Measurements from ENCODE around the gene MAST4.

Gene MAST4

GRCh38 chr5:67149951-67150523 lies 553.8 kb downstream of the MAST4 start:
- in situ Hi-C loops (cut with MboI; ENCODE audit: low sequenced_read_pairs, unreplicated experiment) = no loop called here

GRCh38 chr5:67152400-67152799 lies 556.2 kb downstream of the MAST4 start:
- in situ Hi-C loops (cut with MboI; ENCODE audit: low sequenced_read_pairs, unreplicated experiment) = no loop called here
- no peak for TF ChIP-seq CTCF (IDR thresholded peaks at IDR 0.05; ENCODE audit: borderline replicate concordance, control extremely low read depth, extremely low read depth, insufficient read depth, missing control alignments)
- no peak for DNase-seq (ENCODE audit: low spot score)

More at GRCh38 chr5:67149951-67150523, 553.8 kb downstream of the MAST4 start:
- no peak for DNase-seq (ENCODE audit: low spot score)
- TF ChIP-seq CTCF (IDR thresholded peaks at IDR 0.05; ENCODE audit: borderline replicate concordance, control extremely low read depth, extremely low read depth, insufficient read depth, missing control alignments) = no peak

- DNase-seq (ENCODE audit: low spot score) = no peak
- no peak for TF ChIP-seq CTCF (IDR thresholded peaks at IDR 0.05; ENCODE audit: borderline replicate concordance, control extremely low read depth, extremely low read depth, insufficient read depth, missing control alignments)
- in situ Hi-C loops (cut with MboI; ENCODE audit: low sequenced_read_pairs, unreplicated experiment) = no loop called here
Observed at GRCh38 chr5:67153292-67153691, 557.1 kb downstream of the MAST4 start.

- DNase-seq (ENCODE audit: low spot score) = no peak
- TF ChIP-seq CTCF (IDR thresholded peaks at IDR 0.05; ENCODE audit: borderline replicate concordance, control extremely low read depth, extremely low read depth, insufficient read depth, missing control alignments) = no peak
- in situ Hi-C loops (cut with MboI; ENCODE audit: low sequenced_read_pairs, unreplicated experiment) = loop anchor here (5.0 kb wide), 1 partner anchor 58 kb away; no protein-coding TSS in a partner anchor
Observed at GRCh38 chr5:67154556-67155206, 558.5 kb downstream of the MAST4 start.

- TF ChIP-seq CTCF (IDR thresholded peaks at IDR 0.05; ENCODE audit: borderline replicate concordance, control extremely low read depth, extremely low read depth, insufficient read depth, missing control alignments) = peak; percentile 76
- peak; percentile 57 for DNase-seq (ENCODE audit: low spot score)
- in situ Hi-C loops (cut with MboI; ENCODE audit: low sequenced_read_pairs, unreplicated experiment) = loop anchor here (5.0 kb wide), 1 partner anchor 55 kb away; no protein-coding TSS in a partner anchor
Observed at GRCh38 chr5:67156976-67157583, 560.9 kb downstream of the MAST4 start.

- in situ Hi-C loops (cut with MboI; ENCODE audit: low sequenced_read_pairs, unreplicated experiment) = no loop called here
- no peak for DNase-seq (ENCODE audit: low spot score)
- TF ChIP-seq CTCF (IDR thresholded peaks at IDR 0.05; ENCODE audit: borderline replicate concordance, control extremely low read depth, extremely low read depth, insufficient read depth, missing control alignments) = no peak
Observed at GRCh38 chr5:67160272-67160671, 564.1 kb downstream of the MAST4 start.

Data from GM13976 (cell line).